BE2C (cell line): ENCODE results near the gene FIP1L1.
"Not testable (repeated sequence)": the region's sequence is repeated elsewhere in the genome, so short reads cannot be mapped to it uniquely, and the experiment has no call there.

Experiments
- DNase-seq: peaks from one replicate; pipeline ENCODE4 v3.0.0-alpha.2; 2020
- H3K27me3 ChIP-seq: fragments of 250-450 bp; sonication (Bioruptor Pico); 2 replicates; pipeline ENCODE4 v1.5.1; 2020; ENCODE audit warnings: mild to moderate bottlenecking
- H3K36me3 ChIP-seq: fragments of 250-450 bp; sonication (Bioruptor Pico); 2 replicates; pipeline ENCODE4 v1.5.1; 2020; ENCODE audit warnings: mild to moderate bottlenecking
- H3K4me1 ChIP-seq: fragments of 250-450 bp; sonication (Bioruptor Pico); 2 replicates; pipeline ENCODE4 v1.5.1; 2020
- H3K4me3 ChIP-seq: 2 replicates; pipeline ENCODE4 v1.5.1; 2011; ENCODE audit warnings: low read depth, low read length
- H3K9me3 ChIP-seq: fragments of 250-450 bp; sonication (Bioruptor Pico); 2 replicates; pipeline ENCODE4 v1.5.1; 2020
- CTCF ChIP-seq: IDR thresholded peaks from 2 replicates; pipeline ENCODE4 v1.5.1; 2012; ENCODE audit warnings: mild to moderate bottlenecking, low read depth, low read length

Gene FIP1L1

GRCh38 chr4:53461244-53461643, 83.8 kb downstream of the FIP1L1 start:
- no peak overlapping the region for H3K4me3 ChIP-seq
- no peaks in the 10 kb centered on the region for H3K27me3 ChIP-seq
- no peaks in the 10 kb centered on the region for H3K9me3 ChIP-seq
- DNase-seq, result no peak
- no peaks in the 10 kb centered on the region for H3K4me1 ChIP-seq
- peaks cover 13% of the 10 kb centered on the region for H3K36me3 ChIP-seq
- TF ChIP-seq CTCF, result no peak

- no peak for DNase-seq
- Histone ChIP-seq H3K36me3 (peaks cover 13% of the 10 kb centered on the region), H3K9me3 (no peaks in the 10 kb centered on the region; the same call in 1 of the 2 replicates), H3K27me3 (no peaks in the 10 kb centered on the region), H3K4me1 (no peaks in the 10 kb centered on the region), H3K4me3 (no peak overlapping the region)
- TF ChIP-seq CTCF, result no peak
Measured at GRCh38 chr4:53463340-53463739, 85.9 kb downstream of the FIP1L1 start.

- peaks cover 3% of the 10 kb centered on the region; the same call in 1 of the 2 replicates for H3K36me3 ChIP-seq
- DNase-seq, result no peak
- TF ChIP-seq CTCF, result no peak
- no peak overlapping the region for H3K4me3 ChIP-seq
- no peaks in the 10 kb centered on the region; the same call in 1 of the 2 replicates for H3K9me3 ChIP-seq
- no peaks in the 10 kb centered on the region for H3K27me3 ChIP-seq
- no peaks in the 10 kb centered on the region for H3K4me1 ChIP-seq
Measured at GRCh38 chr4:53465281-53465680, 87.8 kb downstream of the FIP1L1 start.

GRCh38 chr4:53465891-53466290, 88.5 kb downstream of the FIP1L1 start:
- no peak overlapping the region for H3K4me3 ChIP-seq
- no peak for DNase-seq
- no peak for TF ChIP-seq CTCF

GRCh38 chr4:53466576-53466975, 89.1 kb downstream of the FIP1L1 start:
- not testable (repeated sequence) for H3K4me3 ChIP-seq, H3K9me3 ChIP-seq, H3K36me3 ChIP-seq, DNase-seq, H3K4me1 ChIP-seq, H3K27me3 ChIP-seq

More at GRCh38 chr4:53465891-53466290, 88.5 kb downstream of the FIP1L1 start:
- H3K4me1 ChIP-seq, result no peaks in the 10 kb centered on the region
- no peaks in the 10 kb centered on the region; the same call in 1 of the 2 replicates for H3K9me3 ChIP-seq
- no peaks in the 10 kb centered on the region for H3K27me3 ChIP-seq
- peaks cover 3% of the 10 kb centered on the region; the same call in 1 of the 2 replicates for H3K36me3 ChIP-seq

- Histone ChIP-seq H3K4me1 (no peaks in the 10 kb centered on the region), H3K36me3 (no peaks in the 10 kb centered on the region), H3K9me3 (no peaks in the 10 kb centered on the region), H3K4me3 (no peak overlapping the region), H3K27me3 (no peaks in the 10 kb centered on the region)
- no peak for DNase-seq
- TF ChIP-seq CTCF, result no peak
Measured at GRCh38 chr4:53476232-53477037, 99.0 kb downstream of the FIP1L1 start.
